GM13976 (cell line): Measurements from ENCODE around the gene APOBEC4.

ENCODE experiments used
- DNase-seq: peaks from one replicate; pipeline ENCODE4 v3.0.0; 2012; ENCODE audit warnings: low spot score
- in situ Hi-C: fragments of 300-500 bp; cut with MboI; formaldehyde crosslinking; loops from one replicate; pipeline ENCODE4 v1.12.0; 2022; ENCODE audit warnings: low sequenced_read_pairs, mixed read lengths, inconsistent platforms; ENCODE audit not compliant: unreplicated experiment
- TF ChIP-seq, protein P1 (sequence below): IDR thresholded peaks from 2 replicates; pipeline ENCODE4 v1.5.1; 2012; ENCODE audit warnings: borderline replicate concordance, mild to moderate bottlenecking; ENCODE audit not compliant: insufficient read depth; ENCODE audit errors: extremely low read depth, missing control alignments, control extremely low read depth

APOBEC4 gene

DNA sequence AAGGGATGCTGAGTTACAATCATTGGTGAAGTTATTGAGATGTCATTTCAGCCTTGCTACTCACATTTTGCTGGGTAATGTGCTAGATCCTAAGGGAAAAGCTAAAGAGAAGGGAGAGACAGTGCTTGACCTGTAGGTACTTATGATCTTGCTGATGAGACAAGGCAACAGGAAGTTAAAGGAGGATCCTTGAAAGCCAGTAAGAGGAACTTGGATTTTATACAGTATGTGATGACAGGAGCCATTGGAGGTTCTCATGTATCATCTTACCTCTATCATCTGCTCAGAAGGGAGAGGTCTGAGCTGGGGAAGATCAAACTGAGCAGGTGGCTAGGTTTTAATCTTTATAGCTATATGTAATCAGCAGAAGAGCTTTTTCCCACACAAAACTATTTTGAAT is 6.3 kb downstream of the APOBEC4 start:
- TF ChIP-seq, protein P1, sequence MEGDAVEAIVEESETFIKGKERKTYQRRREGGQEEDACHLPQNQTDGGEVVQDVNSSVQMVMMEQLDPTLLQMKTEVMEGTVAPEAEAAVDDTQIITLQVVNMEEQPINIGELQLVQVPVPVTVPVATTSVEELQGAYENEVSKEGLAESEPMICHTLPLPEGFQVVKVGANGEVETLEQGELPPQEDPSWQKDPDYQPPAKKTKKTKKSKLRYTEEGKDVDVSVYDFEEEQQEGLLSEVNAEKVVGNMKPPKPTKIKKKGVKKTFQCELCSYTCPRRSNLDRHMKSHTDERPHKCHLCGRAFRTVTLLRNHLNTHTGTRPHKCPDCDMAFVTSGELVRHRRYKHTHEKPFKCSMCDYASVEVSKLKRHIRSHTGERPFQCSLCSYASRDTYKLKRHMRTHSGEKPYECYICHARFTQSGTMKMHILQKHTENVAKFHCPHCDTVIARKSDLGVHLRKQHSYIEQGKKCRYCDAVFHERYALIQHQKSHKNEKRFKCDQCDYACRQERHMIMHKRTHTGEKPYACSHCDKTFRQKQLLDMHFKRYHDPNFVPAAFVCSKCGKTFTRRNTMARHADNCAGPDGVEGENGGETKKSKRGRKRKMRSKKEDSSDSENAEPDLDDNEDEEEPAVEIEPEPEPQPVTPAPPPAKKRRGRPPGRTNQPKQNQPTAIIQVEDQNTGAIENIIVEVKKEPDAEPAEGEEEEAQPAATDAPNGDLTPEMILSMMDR, result no peak
- in situ Hi-C loops, result loop anchor here (5.0 kb wide), 1 partner anchor 276 kb away; no protein-coding TSS in a partner anchor
- DNase-seq, result no peak

DNA sequence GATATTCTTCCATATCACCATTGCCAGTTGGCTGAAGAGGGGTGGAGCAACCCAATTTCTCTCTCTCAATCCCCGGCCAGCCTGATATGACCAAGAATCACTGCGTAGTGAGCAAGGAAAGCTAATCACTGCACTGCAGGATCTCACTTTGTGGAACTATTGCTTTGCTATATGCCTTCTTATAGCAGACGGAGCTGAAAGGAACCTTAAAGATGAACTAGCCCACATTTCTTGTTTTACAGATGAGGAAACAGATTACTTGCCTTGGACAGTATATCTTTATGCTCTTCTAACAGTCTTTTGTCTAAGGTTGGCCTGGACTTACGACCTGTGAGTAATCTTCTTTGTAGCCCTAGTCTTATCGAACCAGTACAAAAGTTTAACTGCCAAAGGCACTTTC is 7.6 kb downstream of the APOBEC4 start:
- TF ChIP-seq, protein P1, result no peak
- no peak for DNase-seq
- in situ Hi-C loops, result loop anchor here (5.0 kb wide), 1 partner anchor 277 kb away; no protein-coding TSS in a partner anchor

DNA sequence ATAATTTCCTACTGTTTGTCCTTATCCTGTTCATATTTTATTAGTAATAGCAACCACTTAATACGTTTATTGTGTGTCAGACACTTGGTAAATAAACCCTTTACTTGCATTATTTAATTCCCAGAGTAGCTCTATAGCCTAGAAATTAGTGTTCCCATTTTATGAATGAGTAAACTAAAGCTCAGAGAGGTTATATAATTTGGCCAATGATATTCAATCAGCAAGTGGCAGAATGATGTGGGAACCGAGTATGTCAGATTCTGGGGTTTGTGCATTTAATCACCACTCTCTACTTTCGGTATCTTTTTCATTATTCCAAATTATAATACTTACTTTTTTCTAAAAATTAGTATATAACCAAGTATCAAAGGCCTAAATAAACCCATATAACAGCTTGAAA is 10.9 kb downstream of the APOBEC4 start:
- no peak for DNase-seq
- in situ Hi-C loops, result no loop called here
- TF ChIP-seq, protein P1, result no peak

DNA sequence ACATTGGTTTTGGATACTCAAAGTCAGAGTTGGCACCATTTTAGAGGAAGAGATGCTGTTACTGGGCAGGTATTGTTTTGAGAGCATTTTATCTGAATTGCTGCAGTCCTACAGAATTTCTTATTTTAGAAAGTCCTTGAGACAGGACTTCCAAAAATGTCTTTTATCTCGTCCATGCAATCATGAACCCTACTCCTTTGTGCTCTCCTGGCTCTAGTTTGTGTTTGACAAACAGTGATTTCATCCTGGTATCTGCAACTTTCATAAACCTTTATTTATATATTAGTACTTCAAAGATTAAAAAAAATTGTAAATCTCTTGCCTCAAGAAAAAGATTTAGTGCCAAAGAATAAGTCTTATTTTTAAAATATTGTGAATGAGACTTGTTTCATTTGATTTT is 12.9 kb downstream of the APOBEC4 start:
- TF ChIP-seq, protein P1, result no peak
- in situ Hi-C loops, result no loop called here
- DNase-seq, result no peak

DNA sequence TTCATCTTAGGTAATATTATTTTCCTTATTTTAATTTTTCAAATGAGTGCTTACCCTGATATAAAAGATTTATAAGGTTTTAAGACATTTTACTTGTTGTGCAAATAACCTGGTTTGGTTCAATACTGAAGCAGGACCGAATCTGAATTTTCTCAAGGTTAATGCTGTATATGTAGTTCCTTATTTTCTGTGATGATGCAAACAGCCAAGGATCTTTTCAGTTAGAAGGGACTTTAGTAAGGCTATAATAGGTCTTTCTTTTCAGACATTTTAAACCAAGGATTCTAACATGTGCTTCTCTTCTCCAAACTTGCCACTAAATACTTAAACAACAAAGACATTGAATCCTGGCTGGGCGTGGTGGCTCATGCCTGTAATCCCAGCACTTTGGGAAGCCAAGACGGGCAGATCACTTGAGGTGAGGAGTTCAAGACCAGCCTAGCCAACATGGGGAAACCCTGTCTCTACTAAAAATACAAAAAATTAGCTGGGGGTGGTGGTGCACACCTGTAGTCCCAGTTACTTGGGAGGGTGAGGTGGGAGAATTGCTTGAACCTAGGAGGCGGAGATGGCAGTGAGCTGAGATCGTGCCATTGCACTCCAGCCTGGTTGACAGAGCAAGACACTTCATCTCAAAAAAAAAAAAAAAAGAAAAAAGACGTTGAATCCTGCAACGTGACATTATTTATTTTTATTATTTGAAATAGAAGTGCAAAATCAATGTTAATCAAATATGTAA is 14.3 kb downstream of the APOBEC4 start:
- in situ Hi-C loops, result no loop called here
- TF ChIP-seq, protein P1, result no peak
- no peak for DNase-seq

DNA sequence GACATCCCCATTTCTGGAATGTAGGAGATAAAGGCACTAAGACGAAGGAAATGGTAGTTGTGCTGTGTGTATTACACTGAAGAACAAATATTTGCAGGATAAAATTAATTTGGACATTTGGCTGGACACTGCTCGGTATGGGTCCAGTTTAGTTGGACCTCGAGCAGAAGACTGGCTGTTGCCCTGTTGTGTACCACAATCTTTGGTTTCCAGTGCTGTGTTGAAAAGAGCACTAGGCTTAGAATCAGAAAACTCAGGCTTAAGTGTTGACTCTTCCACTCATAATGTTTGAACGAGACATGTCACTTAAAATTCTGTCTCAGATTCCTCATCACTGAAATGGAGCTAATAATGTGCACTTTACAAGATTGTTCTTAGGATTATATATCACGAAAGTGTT is 16.3 kb downstream of the APOBEC4 start:
- no peak for DNase-seq
- TF ChIP-seq, protein P1, result no peak
- in situ Hi-C loops, result no loop called here

DNA sequence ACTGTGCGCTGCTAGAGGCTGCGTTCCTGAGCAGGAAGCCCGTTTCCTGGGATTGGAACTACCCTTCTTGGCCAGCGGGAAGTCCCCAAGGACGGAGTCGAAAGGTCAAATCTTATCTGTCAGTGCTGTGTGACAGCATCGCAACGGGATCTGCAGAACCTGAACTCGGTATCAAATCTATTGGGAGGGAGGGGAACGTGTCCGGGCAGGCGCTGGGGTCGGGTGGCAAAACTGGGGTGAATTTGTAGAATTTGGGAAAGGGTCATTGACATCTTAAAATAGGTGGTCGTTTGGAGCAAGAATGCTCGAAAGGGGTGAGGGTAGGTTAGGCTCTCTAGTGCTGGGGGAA is 16.8 kb downstream of the APOBEC4 start:
- DNase-seq, result no peak
- in situ Hi-C loops, result no loop called here
- TF ChIP-seq, protein P1, result no peak
